Measurements from ENCODE around the gene TCERG1L.

TCERG1L gene

GRCh38 chr10:131271966-131272365, 39.6 kb downstream of the TCERG1L start:
- no peak for DNase-seq (ENCODE audit: low read depth in 2 of 2)

GRCh38 chr10:131271195-131271880, 40.2 kb downstream of the TCERG1L start:
- DNase-seq (ENCODE audit: low read depth in 2 of 2) = no peak

- DNase-seq (ENCODE audit: low read depth in 2 of 2) = no peak
Observed at GRCh38 chr10:131270461-131271190, 40.9 kb downstream of the TCERG1L start.

- DNase-seq (ENCODE audit: low read depth in 2 of 2) = no peak
Observed at GRCh38 chr10:131269776-131270460, 41.6 kb downstream of the TCERG1L start.

GRCh38 chr10:131267814-131268095, 43.8 kb downstream of the TCERG1L start:
- no peak for DNase-seq (ENCODE audit: low read depth in 2 of 2)

GRCh38 chr10:131266936-131267813, 44.3 kb downstream of the TCERG1L start:
- no peak for DNase-seq (ENCODE audit: low read depth in 2 of 2)

- DNase-seq (ENCODE audit: low read depth in 2 of 2) = no peak
Observed at GRCh38 chr10:131264110-131264788, 47.3 kb downstream of the TCERG1L start.

- DNase-seq (ENCODE audit: low read depth in 2 of 2) = no peak
Observed at GRCh38 chr10:131261890-131262475, 49.5 kb downstream of the TCERG1L start.

GRCh38 chr10:131260452-131261211, 50.9 kb downstream of the TCERG1L start:
- no peak for DNase-seq (ENCODE audit: low read depth in 2 of 2)

GRCh38 chr10:131260031-131260430, 51.5 kb downstream of the TCERG1L start:
- DNase-seq (ENCODE audit: low read depth in 2 of 2) = no peak

- DNase-seq (ENCODE audit: low read depth in 2 of 2) = no peak
Observed at GRCh38 chr10:131259535-131259934, 52.0 kb downstream of the TCERG1L start.

- DNase-seq (ENCODE audit: low read depth in 2 of 2) = no peak
Observed at GRCh38 chr10:131258256-131258655, 53.3 kb downstream of the TCERG1L start.

GRCh38 chr10:131257027-131257426, 54.5 kb downstream of the TCERG1L start:
- DNase-seq (ENCODE audit: low read depth in 2 of 2) = no peak

- no peak for DNase-seq (ENCODE audit: low read depth in 2 of 2)
Observed at GRCh38 chr10:131254859-131255252, 56.7 kb downstream of the TCERG1L start.

- no peak for DNase-seq (ENCODE audit: low read depth in 2 of 2)
Observed at GRCh38 chr10:131253931-131254858, 57.3 kb downstream of the TCERG1L start.

- no peak for DNase-seq (ENCODE audit: low read depth in 2 of 2)
Observed at GRCh38 chr10:131252567-131253276, 58.8 kb downstream of the TCERG1L start.

GRCh38 chr10:131251146-131251541, 60.4 kb downstream of the TCERG1L start:
- DNase-seq (ENCODE audit: low read depth in 2 of 2) = no peak

- DNase-seq (ENCODE audit: low read depth in 2 of 2) = no peak
Observed at GRCh38 chr10:131250454-131251145, 60.9 kb downstream of the TCERG1L start.
